HG03571 (cell line): ENCODE measurements around the gene RAX2.
"Not testable (repeated sequence)": the region's sequence is repeated elsewhere in the genome, so short reads cannot be mapped to it uniquely, and the experiment has no call there.

Experiments
- ATAC-seq: cut with Tn5 transposase; IDR thresholded peaks from one replicate; pipeline ENCODE4 v1.9.1; 2021; ENCODE audit not compliant: unreplicated experiment

RAX2 gene

DNA sequence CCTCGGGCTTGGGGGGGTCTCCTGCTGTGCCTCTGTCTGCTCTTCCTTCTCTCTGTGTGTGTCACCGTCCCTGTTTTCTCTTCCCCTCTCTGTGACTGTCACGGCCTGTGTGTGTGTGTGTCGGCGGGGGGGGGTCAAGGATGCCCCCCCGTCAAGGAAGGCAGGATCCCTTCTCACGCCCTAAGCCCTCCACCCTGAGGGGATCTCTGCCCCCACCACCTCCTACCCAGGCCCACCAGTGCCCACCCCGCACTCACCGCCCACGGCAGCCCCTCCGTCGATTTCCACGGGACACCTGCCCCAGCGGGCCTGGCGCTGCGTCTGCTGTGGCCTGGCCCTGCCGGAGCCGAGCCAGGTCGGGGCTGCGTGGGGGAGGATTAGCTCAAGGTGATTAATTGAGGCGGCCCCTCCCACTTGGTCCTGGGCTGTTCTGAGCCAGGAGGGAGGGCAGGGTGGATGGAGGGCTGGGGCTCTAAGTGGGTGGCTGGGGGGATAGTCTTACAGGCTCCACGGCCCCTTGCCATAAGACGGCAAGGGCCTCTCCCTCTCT, at the start of gene RAX2:
TSS of gene RAX2 (minus strand) at position 323 of the 550 bp plus-strand sequence. CDS start 486 bp downstream, outside the sequence.
- ATAC-seq: no peak

DNA sequence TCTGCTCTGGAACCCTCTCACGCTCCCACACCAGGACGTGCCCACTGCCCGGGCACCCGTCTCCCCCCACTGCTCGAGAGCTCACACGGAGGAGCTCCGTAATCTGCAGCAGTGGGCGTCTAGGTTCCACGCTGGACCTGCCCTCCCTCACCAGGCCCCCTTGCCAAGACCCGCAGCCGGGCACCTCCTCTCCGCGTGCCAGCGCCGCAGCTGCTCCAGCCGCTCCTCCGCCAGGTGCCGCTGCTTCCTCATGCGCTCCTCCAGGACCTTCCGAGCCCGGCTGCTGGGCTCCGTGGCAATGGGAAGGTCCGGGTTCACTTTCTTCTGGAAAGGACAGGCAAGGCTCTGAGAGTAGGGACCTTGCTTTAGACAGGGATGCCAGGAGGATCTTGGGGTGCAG, 49.1 kb upstream of the RAX2 start:
- ATAC-seq: no peak

DNA sequence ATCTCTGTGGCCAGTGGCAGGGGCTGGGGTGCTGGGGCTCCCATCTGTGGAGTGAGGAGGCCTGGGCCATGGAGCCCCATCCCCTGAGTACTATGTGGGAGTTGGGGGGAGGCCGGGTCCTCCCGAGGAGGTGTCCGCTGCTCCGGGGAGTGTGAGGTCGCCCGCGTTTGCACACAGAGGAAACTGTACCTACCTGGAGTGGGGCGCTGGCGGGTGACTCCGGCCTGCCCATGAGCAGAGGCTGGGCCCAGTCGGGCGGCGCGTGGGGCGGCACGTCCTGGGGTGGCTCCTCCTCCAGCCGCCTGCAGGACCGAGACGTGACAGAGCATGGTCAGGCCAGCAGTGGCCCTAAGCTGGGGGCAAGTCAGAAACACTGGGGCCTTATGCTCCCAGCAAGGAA, 48.0 kb upstream of the RAX2 start:
- ATAC-seq: no peak

DNA sequence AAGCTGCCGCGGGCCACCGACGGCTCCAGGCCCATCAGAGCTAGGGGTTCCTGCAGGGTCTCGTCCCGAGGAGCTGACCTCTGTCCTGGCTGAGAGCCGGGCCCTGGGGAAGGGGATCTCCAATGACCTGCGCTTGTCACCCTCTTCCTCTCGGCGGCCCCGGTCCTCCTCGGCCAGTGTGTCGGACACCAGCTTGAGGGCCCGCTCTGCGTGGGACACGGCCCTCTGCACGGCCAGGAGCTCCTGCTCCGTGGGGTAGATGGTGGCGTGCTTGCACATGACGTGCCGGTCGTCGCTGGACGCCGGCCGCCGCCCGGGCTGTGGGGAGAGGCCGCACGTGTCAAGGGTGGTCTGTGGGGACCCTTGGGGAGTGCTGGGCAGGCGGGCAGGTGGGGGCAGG, 46.9 kb upstream of the RAX2 start:
- ATAC-seq: no peak

DNA sequence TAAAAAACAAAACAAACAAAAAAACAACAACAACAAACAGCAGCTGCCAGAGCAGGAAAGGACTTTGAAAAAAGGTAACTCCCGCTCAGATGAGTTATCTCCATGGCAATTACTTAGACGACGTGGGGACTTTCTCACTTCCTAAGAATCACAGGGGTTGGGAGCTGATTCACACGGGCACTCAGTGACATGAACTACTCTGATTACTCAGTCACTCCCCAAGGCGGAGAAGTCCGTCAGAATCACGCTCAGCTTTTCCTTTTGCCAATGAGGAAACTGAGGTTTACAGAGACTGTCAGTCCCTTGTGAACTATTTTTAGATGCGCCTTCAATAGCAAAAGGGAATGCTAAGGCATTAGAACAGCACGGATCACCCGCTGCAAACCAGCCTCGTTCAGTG, 46.4 kb upstream of the RAX2 start:
- no peak for ATAC-seq

DNA sequence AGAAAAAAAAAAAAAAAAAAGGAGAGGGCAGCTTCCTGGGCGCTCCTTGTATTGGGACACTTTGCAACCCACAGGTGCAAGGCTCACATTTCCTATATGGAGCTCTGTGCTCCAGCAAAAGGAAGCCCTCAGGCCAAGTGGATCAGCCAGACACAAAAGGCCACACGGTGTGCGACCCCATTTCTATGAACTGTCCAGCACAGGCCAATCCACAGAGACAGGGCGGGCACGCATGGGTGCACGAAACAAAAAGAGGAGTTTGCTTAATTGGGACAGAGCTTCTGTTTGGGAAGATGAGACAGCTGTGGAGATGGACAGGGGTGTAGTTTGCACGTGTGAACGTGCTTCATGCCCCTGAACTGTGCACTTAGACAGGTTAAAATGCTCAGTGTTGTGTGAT, 45.7 kb upstream of the RAX2 start:
- ATAC-seq: no peak

DNA sequence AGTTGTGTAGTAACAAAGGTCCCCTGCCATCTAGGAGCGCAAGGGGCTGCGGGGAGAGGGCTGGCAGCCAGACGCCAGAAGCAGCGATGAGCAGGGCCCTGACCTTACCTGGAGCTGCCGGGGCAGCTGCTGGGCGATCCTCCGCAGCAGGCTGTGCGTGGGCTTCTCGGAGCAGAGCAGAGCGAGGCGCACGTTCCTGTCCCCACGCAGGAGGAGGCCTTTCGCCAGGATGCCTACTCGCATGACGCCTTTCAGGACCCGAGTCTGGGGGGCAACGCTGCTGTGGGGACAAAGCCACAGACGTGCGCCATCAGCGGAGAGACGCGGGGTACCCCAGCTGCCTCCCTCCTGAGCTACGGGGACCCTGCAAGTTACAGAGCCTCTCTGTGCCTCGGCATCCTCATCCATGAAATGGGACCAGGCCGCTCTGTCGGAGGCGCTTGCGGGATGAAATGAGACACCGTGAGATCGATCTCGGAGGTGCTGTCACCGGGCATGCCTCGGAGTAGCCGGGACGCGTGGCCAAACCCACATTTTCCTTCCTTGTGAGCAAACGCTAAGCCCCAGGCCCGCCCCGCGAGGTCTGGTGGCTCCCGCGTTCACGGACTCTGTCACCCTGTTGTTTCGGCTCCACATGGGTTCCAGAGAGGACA, 44.7 kb upstream of the RAX2 start:
- ATAC-seq: no peak

DNA sequence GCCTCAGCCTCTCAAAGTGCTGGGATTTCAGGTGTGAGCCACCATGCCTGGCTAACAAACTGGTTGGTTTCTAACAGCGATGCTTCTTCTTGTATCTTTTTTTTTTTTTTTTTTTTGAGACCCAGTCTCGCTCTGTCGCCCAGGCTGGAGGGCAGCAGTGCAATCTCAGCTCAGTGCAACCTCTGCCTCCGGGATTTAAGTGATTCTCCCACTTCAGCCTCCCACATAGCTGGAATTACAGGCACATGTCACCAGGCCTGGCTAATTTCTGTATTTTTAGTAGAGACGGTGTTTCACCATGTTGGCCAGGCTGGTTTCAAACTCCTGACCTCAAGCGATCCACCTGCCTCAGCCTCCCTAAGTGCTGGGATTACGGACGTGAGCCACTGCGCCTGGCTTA, 44.1 kb upstream of the RAX2 start:
- ATAC-seq: not testable (repeated sequence)

DNA sequence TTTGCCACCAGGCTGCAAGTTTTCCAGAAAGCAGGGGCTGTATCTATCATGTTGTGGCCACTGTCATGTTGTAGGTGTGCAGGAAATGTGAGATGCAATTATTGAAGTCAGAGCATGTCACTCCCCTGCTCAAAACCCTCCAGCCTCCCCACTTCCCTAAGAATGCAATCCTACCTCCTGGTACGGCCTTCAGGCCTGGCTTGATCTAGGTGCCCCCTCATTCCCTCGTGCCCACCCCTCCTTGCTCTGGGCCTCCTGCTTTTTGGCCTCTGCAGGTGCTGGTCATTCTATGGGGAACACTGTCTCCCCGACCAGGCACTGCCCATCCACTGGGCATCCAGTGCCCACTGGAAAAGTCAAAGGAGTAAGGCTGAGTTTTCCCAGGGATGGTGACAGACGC, 42.6 kb upstream of the RAX2 start:
- ATAC-seq: no peak

DNA sequence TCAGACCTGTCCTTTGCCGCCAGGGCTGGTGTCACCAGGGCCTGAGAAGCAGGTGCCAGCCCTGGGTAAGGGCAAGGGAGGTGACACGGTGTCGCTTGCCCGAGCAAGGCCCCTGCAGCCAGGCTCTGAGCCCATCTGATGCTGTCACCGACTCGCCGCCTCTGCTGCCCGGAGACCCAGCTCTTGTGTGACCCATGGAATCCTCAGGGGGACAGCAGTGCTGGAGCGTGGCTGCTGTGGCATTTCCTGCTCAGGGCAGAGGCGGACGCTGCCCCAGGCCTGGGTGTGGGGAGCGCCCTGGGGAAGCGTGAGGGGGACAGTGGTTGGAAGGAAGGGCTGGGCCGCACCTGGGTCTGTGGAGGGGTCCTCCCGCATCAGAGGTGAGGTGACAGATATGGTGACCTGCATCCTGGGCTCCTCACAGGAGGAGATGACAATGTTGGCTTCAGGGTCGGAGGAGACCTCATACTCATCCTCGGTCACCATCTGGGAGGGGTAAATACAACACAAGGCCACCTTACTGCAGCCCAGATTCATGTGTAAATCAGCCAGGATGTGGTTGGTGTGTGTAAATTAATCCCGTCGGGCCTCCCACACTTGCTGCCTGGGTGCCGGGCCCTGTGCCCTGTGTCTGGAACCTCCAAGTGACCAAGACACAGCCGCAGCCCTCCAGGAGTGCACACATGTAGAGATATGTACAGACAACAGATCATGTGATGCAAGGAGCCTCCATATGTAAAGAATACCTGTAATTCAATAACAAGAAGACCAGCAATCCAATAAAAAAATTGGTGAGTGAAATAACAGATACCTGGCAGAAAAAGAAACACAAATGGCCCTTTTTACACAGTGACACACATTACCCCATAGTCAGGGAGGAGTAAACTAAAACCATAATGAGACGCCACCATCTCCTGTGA, 41.7 kb upstream of the RAX2 start:
- no peak for ATAC-seq

DNA sequence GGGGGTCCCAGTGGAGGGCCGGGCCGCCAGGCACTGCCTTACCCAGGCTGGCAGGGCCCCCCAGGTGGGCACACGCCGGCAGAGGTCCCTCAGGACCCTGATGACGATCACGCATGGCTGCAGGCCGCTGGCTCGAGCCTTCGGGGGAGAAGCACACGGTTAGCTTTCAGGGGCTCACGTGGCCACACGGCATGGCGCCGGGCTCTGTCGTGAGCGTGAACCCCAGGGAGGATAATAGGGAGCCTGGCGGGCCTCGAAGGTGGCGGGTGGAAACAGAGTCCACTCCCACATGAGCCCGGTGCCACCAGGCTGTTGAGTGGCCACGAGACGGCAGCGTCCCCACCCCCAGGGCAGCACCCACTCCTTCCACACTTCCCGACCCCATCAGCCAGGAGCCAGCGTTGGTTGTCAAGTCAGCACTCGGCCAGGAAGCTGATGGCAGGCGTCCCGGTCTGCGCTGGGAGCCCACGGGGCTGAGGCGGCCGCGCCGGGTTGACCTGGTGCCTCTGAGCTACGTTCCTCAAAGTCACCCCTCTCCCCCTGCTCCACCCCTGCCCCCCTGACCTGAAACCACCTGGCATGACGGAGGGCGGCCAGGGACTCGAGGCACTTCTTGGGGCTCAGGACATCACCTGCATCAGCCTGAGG, 38.8 kb upstream of the RAX2 start:
- no peak for ATAC-seq

DNA sequence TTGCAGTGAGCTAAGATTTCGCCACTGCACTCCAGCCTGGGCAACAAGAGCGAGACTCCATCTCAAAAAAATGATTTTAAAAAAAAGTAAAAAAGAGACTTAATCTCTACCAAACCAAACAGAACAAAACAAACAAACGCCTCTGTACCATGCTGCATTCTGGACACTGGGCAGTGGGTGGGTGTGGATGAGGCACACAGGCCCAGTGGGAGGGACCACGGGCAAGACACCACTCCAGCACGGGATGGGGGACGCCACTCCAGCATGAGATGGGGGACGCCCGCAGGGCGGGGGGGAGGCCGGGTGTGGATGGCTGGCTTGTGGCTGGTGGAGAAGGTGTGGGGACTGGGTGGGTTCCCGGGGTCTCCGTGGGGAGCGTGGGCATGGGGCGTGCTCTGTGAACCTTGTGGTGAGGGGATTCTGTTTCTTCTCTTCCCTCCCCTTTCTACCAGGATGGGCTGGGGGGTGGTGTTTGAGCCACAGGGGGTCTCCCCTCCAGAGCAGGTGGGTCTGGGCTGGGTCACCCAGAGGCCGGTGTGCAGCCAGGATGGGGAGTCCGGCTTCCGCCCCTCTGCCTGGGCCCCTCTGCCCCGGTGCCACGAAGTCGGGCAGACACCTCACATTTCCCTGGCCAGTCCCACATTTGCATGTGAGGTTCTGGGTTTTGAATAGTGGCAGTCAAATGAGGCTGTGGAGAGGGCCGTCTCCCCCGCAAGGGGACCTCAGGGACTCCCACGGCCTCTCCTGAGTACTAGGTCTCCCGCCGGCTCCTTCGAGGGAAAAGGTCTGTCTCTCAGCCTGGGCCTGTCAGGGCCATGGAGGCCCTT, 38.1 kb upstream of the RAX2 start:
- ATAC-seq: no peak

DNA sequence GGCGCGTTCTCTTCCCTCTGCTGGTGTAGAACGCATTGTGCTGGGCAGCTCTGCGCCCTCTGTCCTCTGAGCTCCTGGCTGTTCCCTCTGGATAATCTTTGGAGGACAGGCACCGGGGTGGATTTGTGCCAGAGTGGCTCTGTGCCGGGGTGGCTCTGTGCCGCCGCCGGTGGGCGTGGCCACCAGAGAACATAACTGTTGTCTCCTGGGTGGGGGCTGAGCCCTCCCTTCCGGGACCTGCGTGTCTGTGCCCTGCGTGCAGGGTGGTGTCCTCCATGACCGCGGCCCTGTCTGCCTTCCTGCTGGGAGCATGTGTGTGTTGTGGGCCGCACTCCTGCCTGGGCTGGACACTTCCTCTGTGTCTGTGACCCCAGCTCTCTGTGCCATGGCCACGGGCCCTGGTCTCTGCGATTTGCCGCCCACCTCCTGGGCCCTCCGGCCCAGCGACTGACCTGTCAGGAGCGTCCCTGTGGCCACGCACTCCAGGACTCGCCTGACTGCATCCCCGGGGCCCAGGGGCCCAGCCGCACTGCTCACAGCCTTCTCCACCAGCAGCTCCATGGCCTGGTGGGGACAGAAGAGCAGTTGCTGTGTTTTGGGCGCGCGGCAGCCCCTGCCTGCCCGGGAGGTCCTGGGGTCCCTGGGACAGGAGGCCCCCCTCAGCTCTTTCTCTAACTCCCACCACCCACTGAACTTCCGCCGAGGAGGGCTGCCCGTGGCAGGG, 36.6 kb upstream of the RAX2 start:
- ATAC-seq: no peak

DNA sequence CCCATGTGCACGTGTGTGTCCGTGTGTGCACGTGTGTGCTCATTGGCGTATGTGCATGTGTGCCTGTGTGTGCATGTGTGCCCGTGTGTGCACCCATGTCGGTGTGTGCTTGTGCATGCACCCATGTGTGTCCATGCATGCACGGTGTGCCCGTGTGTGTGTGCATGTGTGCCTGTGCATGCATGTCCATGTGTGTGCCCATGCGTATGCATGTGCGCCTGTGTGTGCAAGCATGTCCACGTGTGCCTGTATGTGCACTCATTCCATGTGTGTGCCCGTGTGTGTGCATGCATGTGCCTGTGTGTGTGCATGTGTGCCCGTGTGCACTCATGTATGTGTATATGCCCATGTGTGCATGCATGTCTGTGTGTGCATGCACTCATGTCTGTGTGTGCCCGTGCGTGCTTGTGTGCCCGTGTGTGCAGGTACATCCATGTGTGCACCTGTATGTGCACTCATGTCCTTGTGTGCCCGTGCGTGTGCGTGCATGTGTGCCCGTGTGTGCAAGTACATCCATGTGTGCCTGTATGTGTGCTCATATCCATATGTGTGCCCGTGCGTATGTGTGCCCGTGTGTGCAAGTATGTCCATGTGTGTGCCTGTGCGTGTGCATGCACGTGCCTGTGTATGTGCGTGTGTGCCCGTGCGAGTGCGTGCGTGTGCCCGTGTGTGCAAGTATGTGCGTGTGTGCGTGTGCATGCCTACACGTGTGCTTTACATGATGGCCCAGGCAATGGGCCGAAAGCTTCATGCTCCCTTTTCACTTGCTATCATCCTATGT, 35.7 kb upstream of the RAX2 start:
- no peak for ATAC-seq

DNA sequence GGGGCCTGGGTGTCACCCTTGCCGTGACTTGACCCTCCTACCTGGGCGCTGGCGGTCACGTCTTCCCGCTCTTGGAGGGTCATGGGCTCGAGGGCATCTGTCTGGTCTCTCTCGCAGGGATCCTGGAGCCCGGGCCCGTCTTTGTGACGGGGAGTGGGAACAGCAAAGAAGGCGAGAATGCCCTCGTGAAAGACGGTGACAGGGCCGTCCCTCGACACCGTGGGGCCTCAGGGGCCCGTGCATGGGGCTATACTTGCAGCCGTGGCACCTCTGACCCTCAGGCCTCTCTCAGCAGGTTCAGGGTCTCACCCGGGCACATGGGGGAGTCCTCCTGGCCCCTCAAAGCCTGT, 35.1 kb upstream of the RAX2 start:
- no peak for ATAC-seq

DNA sequence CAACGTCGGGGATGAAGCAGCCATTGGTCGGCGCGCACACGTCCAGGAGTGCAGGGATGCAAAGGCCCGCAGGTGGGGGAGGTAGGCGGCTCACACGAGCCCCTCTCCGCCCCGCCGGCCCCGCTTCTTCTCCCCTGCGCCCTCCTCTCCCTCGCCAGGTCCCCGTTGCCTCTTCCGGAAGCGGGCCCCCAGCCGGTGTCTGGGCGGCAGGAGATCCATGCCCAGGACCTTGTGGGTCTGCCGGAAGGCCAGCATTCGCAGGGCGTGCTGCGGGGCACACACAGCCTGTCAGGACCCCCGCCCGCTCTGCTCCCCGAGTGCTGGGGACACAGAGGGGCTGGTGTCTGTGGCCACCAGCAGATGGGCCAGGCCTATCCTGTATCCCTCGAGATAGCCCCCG, 33.8 kb upstream of the RAX2 start:
- ATAC-seq: no peak

DNA sequence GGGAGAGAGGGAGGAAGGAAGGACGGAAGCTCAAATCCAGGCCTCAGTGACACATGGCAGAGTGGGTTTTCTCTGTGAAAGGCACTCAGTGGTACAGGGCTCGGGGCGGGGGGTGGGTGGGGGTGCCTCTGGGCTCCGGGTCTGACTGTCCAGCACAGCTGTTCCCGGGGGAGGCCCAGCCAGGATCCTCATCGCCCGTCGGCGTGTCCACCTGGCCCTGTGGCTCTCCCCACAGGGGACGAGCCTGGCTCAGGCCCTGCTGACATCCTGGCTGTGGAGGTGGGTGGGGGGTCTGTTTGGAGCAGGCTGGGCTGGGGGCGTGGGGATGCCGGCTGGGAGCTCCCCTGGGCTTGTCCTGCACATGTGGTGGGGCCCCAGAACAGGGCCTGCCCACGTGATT, 32.4 kb upstream of the RAX2 start:
- ATAC-seq: no peak

DNA sequence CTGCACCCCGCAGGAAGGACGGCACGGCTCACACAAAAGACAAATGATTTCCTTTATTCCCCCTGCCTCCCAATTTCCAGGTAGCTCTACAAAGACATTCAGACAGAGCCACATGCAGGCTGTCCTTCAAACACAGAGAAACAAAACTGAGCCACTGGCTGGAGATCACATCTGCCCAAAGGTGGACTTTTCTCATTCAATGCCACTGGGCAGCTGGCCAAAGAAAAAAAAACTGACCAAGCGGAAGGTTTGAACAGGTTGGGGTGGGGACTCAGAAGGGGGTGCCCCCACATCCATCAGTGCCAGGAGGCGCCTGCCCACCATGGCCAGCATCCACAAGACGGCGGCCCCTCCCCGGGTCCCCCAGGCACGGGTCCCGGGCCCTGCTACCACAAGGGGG, 32.0 kb upstream of the RAX2 start:
- ATAC-seq: no peak

DNA sequence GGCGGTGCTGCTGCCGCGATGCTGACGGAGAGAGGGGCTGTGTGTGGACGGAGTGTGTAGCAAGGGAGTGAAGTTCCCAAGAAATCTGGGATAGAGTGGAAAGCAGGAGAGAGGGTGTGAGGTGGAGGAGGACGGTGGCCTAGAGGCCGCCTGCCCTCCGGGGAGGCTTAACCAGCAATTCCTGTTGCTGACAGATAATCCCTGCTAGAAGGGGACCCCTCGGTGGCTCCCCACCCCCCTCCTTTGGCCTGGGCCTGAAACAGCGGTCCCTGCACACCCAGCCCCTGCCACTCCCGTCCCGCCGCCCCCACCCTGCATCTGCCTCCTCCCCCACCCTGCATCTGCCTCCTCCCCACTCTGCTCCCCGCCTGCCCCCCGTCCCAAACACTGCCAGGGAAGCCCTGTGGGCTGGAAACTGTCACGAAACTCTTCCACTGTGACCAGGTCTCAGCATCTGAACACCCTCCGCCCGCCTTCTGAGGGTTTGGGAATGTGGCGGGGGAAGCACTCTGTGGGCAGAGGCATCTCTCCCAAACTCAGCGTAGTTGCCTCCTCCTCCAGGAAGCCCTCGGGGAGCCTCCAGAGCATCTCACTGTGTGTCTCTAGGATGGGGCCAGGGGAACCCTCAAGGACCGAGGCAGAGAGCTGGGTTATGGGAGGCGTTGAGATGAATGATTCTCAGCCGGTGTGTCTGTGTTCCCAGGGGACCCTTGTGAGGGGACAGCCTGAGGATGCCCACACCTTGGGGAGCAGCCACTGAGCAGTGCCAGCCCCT, 31.3 kb upstream of the RAX2 start:
- ATAC-seq: no peak
